HepG2 (cell line): ENCODE data around the gene YIPF2. TPM values are rescaled to one million over a fixed set of nuclear protein-coding genes. Genes with fewer than 3 reads are reported as not detected.

Experiments used
- ATAC-seq: fragments of 200-7000 bp; cut with Tn5 transposase; 3 replicates; pipeline ENCODE4 v1.9.1; 2020; ENCODE audit warnings: mild to moderate bottlenecking, moderate library complexity
- BruUV-seq: library from RNA; stranded (reverse); fragments of 400-500 nt; replicated peaks from 2 replicates; lab custom pipeline; 2021; lab: Mats Ljungman, UMichigan
- CTCF ChIA-PET: fragments of 300-600 bp; formaldehyde crosslinking; extraction: SDS; loops from one replicate; lab custom pipeline; 2021; ENCODE audit warnings: low total read pairs, inconsistent platforms, low intra/inter-chr PET ratio; lab: Yijun Ruan, JAX
- POLR2A ChIA-PET: fragments of 350-600 bp; sonication (Branson Sonifier 250); formaldehyde crosslinking; loops from one replicate; lab custom pipeline; 2020; ENCODE audit warnings: antibody characterized with exemption, inconsistent platforms; lab: Yijun Ruan, JAX
- DNase-seq: peaks from one replicate; pipeline ENCODE4 v3.0.0-alpha.2; 2015; ENCODE audit warnings: low spot score
- FAIRE-seq: peaks from 3 replicates; lab custom pipeline; 2011; peaks lifted over from hg19 to GRCh38; lab: Jason Lieb, UNC
- H2AFZ ChIP-seq: one replicate; pipeline ENCODE4 v1.6.1; 2011; ENCODE audit warnings: low read length, inconsistent platforms
- H3K27ac ChIP-seq: fragments of 300-600 bp; 3 replicates; pipeline ENCODE4 v1.8.0; 2011; ENCODE audit warnings: mixed run types, mild to moderate bottlenecking, mixed read lengths, low read length, inconsistent platforms; ENCODE audit not compliant: insufficient read depth; ENCODE audit errors: extremely low read length
- H3K27me3 ChIP-seq, 2 experiments: fragments of 200-600 bp in 1 of 2; 2 replicates in 1 of 2; 3 replicates in 1 of 2; pipeline versions ENCODE4 v1.6.0 to v1.8.0; 2011; ENCODE audit warnings: low read length in 2 of 2, mild to moderate bottlenecking in 2 of 2, moderate library complexity in 2 of 2, inconsistent platforms in 1 of 2; ENCODE audit not compliant: insufficient read depth in 2 of 2, control insufficient read depth in 1 of 2
- H3K36me3 ChIP-seq, 2 experiments: fragments of 200-600 bp in 1 of 2; replicated peaks in 1 of 2; 2 replicates in 1 of 2; 3 replicates in 1 of 2; pipeline versions ENCODE4 v1.5.1 to v1.8.0; 2011; ENCODE audit warnings: low read length in 2 of 2, inconsistent platforms in 1 of 2; ENCODE audit not compliant: insufficient read depth in 2 of 2, control insufficient read depth in 1 of 2
- H3K4me1 ChIP-seq: 2 replicates; pipeline ENCODE4 v1.5.1; 2012; ENCODE audit warnings: low read length, inconsistent platforms; ENCODE audit not compliant: insufficient read depth
- H3K4me2 ChIP-seq: 2 replicates; pipeline ENCODE4 v1.6.0; 2011; ENCODE audit warnings: low read depth, low read length, inconsistent platforms
- H3K4me3 ChIP-seq, 3 experiments: fragments of 200-600 bp in 1 of 3; sonication (generic), shearing (Covaris generic) in 1 of 3; replicated peaks in 1 of 3; 2 replicates each; pipeline ENCODE4 v1.5.1; 2011 to 2016; ENCODE audit warnings: low read length in 3 of 3, inconsistent platforms in 2 of 3, low read depth in 2 of 3, mild to moderate bottlenecking in 2 of 3, control low read depth in 1 of 3, mixed read lengths in 1 of 3; ENCODE audit not compliant: insufficient read depth in 1 of 3
- H3K79me2 ChIP-seq: one replicate; pipeline ENCODE4 v1.6.1; 2011; ENCODE audit warnings: low read length, inconsistent platforms; ENCODE audit not compliant: insufficient read depth
- H3K9ac ChIP-seq: 2 replicates; pipeline ENCODE4 v1.6.0; 2011; ENCODE audit warnings: mild to moderate bottlenecking, low read depth, low read length, inconsistent platforms; ENCODE audit not compliant: insufficient read depth
- H3K9me3 ChIP-seq: 2 replicates; pipeline ENCODE4 v1.5.1; 2012; ENCODE audit warnings: mild to moderate bottlenecking, low read length
- H4K20me1 ChIP-seq: 2 replicates; pipeline ENCODE4 v1.6.0; 2011; ENCODE audit warnings: inconsistent platforms, mild to moderate bottlenecking, low read length, moderate library complexity; ENCODE audit not compliant: insufficient read depth
- AGO1 ChIP-seq: fragments of 200-400 bp; formaldehyde crosslinking; IDR thresholded peaks from 2 replicates; pipeline ENCODE4 v1.6.1; 2017; ENCODE audit warnings: mild to moderate bottlenecking, low read depth, low read length, moderate library complexity; ENCODE audit not compliant: poor library complexity, severe bottlenecking
- AGO2 ChIP-seq: fragments of 200-400 bp; formaldehyde crosslinking; optimal IDR thresholded peaks from 2 replicates; pipeline ENCODE3; 2017; ENCODE audit warnings: mild to moderate bottlenecking, low read depth, low read length, moderate library complexity
- CBX5 ChIP-seq: sonication (generic); formaldehyde crosslinking; IDR thresholded peaks from 2 replicates; pipeline ENCODE4 v1.4.0; 2020; ENCODE audit warnings: missing genetic modification reagents, borderline replicate concordance
- IRF2 ChIP-seq: IDR thresholded peaks from 2 replicates; pipeline ENCODE4 v1.6.1; 2018; ENCODE audit warnings: missing genetic modification reagents, missing compliant biosample characterization
- MTF1 ChIP-seq: sonication (generic); formaldehyde crosslinking; IDR thresholded peaks from 2 replicates; pipeline ENCODE4 v1.5.0; 2020; ENCODE audit warnings: missing genetic modification reagents
- POLR2A ChIP-seq, 2 experiments: IDR thresholded peaks; 2 replicates each; pipeline ENCODE4 v1.6.1; 2011; ENCODE audit warnings: low read depth in 2 of 2, low read length in 2 of 2, mild to moderate bottlenecking in 1 of 2, moderate library complexity in 1 of 2; ENCODE audit not compliant: insufficient read depth in 1 of 2
- POLR2G ChIP-seq: fragments of 200-400 bp; formaldehyde crosslinking; IDR thresholded peaks from 2 replicates; pipeline ENCODE4 v1.6.1; 2018; ENCODE audit warnings: mild to moderate bottlenecking, low read depth, low read length, moderate library complexity
- RBFOX2 ChIP-seq: fragments of 200-400 bp; formaldehyde crosslinking; IDR thresholded peaks from 2 replicates; pipeline ENCODE4 v1.6.1; 2017; ENCODE audit warnings: low read depth, mild to moderate bottlenecking, low read length
- RBM22 ChIP-seq: fragments of 200-400 bp; formaldehyde crosslinking; optimal IDR thresholded peaks from 2 replicates; pipeline ENCODE3; 2017; ENCODE audit warnings: mild to moderate bottlenecking, low read length, moderate library complexity
- ZNF136 ChIP-seq: sonication (generic); formaldehyde crosslinking; IDR thresholded peaks from 2 replicates; pipeline ENCODE4 v1.8.1; 2022; ENCODE audit warnings: low read depth, mild to moderate bottlenecking, moderate library complexity, missing genetic modification reagents
- ZNF292 ChIP-seq: sonication (generic); formaldehyde crosslinking; IDR thresholded peaks from 2 replicates; pipeline ENCODE4 v1.8.1; 2022; ENCODE audit warnings: mild to moderate bottlenecking, low read depth, missing genetic modification reagents, borderline replicate concordance
- ZNF598 ChIP-seq: sonication (generic); formaldehyde crosslinking; IDR thresholded peaks from 2 replicates; pipeline ENCODE4 v1.5.1; 2020; ENCODE audit warnings: mild to moderate bottlenecking, missing genetic modification reagents, borderline replicate concordance
- ZSCAN30 ChIP-seq: sonication (generic); formaldehyde crosslinking; IDR thresholded peaks from 2 replicates; pipeline ENCODE4 v1.5.0; 2020; ENCODE audit warnings: mild to moderate bottlenecking, missing genetic modification reagents
- WGBS: methylation state at CpG from one replicate; pipeline ENCODE4 v1.1.6; 2017; ENCODE audit warnings: low lambda C conversion rate; 5-methylcytosine and 5-hydroxymethylcytosine counted together
- in situ Hi-C: cut with HindIII; loops from 2 replicates; pipeline ENCODE4 v1.10.0; 2017; ENCODE audit warnings: low pct_unique_long_range_greater_than_20kb; ENCODE audit not compliant: extremely low pct_ligation_motif_present
- intact Hi-C: fragments of 100-400 bp; cut with micrococcal nuclease; formaldehyde crosslinking; loops from one replicate; pipeline ENCODE4 v1.10.0; 2022; ENCODE audit not compliant: unreplicated experiment
- polyA plus RNA-seq, 8 experiments: library from polyadenylated mRNA; depleted of rRNA in 3 of 8; stranded (reverse) in 7 of 8; unstranded in 1 of 8; fragments of >200 nt; fragmentation: Illumina TruSeq in 4 of 8; extraction: Trizol in 4 of 8; gene quantifications; 2 replicates each; pipeline versions ENCODE4 v1.2.1 to v1.2.3, GENCODE V29; 2011 to 2016; ENCODE audit warnings: low read depth in 4 of 8, missing spikeins in 1 of 8, mixed read lengths in 1 of 8; ENCODE audit not compliant: insufficient read depth in 1 of 8
- total RNA-seq, 5 experiments: library from RNA; depleted of rRNA; stranded (reverse); fragments of >200 nt; fragmentation: Illumina TruSeq; extraction: Trizol; gene quantifications; 2 replicates each; pipeline ENCODE4 v1.2.3, GENCODE V29; 2016; ENCODE audit warnings: low read depth in 1 of 5
- TF ChIP-seq, protein P1 (sequence below): sonication (generic); formaldehyde crosslinking; conservative IDR thresholded peaks from 2 replicates; pipeline ENCODE4 v1.8.1; 2023; ENCODE audit warnings: missing genetic modification reagents
- TF ChIP-seq, protein P2 (sequence below): sonication (generic); formaldehyde crosslinking; IDR thresholded peaks from 2 replicates; pipeline ENCODE4 v1.5.1; 2020; ENCODE audit warnings: missing genetic modification reagents, mild to moderate bottlenecking, borderline replicate concordance

Gene YIPF2
- total and polyA plus RNA-seq, 2 of the 13 experiments (the other 11 are each of a cell fraction or from before 2014, with no cell fraction given), result 37.3 to 53.2 TPM

DNA sequence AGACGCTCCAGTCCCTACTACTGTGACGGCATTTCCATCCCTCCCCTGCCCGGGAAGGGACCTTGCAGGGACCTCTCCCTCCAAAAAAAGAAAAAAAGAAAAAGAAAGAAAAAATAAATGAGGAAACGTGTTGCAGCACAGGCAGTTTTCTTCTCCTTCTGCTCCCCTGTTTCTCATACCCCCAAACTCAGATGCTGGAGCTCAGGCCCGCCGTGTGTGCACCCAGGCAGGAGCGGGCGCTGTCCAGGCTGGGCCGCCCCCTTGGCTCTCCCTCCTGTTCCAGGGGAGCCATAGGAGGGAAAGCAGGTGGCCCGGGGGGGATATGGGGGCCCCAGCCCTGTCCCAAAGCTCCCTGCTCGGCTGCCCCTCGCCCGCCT, 5.8 kb downstream of the YIPF2 start:
- Histone ChIP-seq H3K27ac (no peak overlapping the region), H3K36me3 (peaks cover 30 to 40% of the 10 kb centered on the region in 2 experiments; a peak in 4 of 5 replicates), H3K4me2 (no peak overlapping the region), H4K20me1 (no peaks in the 10 kb centered on the region), H3K4me3 (no peak overlapping the region), H3K4me1 (peaks cover 8% of the 10 kb centered on the region), H3K79me2 (peaks cover 3% of the 10 kb centered on the region), H2AFZ (no peak overlapping the region), H3K9ac (no peak overlapping the region), H3K9me3 (no peaks in the 10 kb centered on the region), H3K27me3 (no peaks in the 10 kb centered on the region)
- ATAC-seq (no peak), DNase-seq (no peak), FAIRE-seq (no peak)
- ChIA-PET POLR2A (no interaction called here), CTCF (no interaction called here)
- WGBS, result 90% methylated on average over 13 of the region's 13 CpGs
- BruUV-seq, result no TSS peak
- in situ Hi-C loops, result no loop called here
- TF ChIP-seq RBM22, result peak; percentile 23
- TF ChIP-seq, protein P1, sequence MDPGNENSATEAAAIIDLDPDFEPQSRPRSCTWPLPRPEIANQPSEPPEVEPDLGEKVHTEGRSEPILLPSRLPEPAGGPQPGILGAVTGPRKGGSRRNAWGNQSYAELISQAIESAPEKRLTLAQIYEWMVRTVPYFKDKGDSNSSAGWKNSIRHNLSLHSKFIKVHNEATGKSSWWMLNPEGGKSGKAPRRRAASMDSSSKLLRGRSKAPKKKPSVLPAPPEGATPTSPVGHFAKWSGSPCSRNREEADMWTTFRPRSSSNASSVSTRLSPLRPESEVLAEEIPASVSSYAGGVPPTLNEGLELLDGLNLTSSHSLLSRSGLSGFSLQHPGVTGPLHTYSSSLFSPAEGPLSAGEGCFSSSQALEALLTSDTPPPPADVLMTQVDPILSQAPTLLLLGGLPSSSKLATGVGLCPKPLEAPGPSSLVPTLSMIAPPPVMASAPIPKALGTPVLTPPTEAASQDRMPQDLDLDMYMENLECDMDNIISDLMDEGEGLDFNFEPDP (CRISPR knock-in tag), result no peak
- intact Hi-C loops, result loop anchor here (10.0 kb wide), 1 partner anchor 48 kb away; the partner anchor contains the start of gene CARM1

DNA sequence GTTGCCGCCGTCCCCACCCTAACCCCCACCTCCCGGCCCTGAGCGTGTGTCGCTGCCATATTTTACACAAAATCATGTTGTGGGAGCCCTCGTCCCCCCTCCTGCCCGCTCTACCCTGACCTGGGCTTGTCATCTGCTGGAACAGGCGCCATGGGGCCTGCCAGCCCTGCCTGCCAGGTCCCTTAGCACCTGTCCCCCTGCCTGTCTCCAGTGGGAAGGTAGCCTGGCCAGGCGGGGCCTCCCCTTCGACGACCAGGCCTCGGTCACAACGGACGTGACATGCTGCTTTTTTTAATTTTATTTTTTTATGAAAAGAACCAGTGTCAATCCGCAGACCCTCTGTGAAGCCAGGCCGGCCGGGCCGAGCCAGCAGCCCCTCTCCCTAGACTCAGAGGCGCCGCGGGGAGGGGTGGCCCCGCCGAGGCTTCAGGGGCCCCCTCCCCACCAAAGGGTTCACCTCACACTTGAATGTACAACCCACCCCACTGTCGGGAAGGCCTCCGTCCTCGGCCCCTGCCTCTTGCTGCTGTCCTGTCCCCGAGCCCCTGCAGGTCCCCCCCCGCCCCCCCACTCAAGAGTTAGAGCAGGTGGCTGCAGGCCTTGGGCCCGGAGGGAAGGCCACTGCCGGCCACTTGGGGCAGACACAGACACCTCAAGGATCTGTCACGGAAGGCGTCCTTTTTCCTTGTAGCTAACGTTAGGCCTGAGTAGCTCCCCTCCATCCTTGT, 6.4 kb downstream of the YIPF2 start:
- in situ Hi-C loops, result no loop called here
- BruUV-seq, result TSS peak; percentile 34
- intact Hi-C loops, result loop anchor here (10.0 kb wide), 1 partner anchor 47 kb away; the partner anchor contains the start of gene CARM1
- peaks cover 30 to 40% of the 10 kb centered on the region in 2 experiments; a peak in 4 of 5 replicates for H3K36me3 ChIP-seq
- WGBS, result 98% methylated on average over 33 of the region's 33 CpGs
- no peak for DNase-seq
- TF ChIP-seq AGO2 (peak; percentile 66), POLR2G (0 out of 2 replicates have a peak, but pooled peaks have one; percentile 44), RBM22 (peak; percentile 80), AGO1 (peak; percentile 63), CBX5 (no peak), MTF1 (CRISPR knock-in tag) (no peak), ZNF292 (CRISPR knock-in tag) (no peak), ZNF136 (CRISPR knock-in tag) (no peak), ZNF598 (CRISPR knock-in tag) (no peak), POLR2A (IDR thresholded peaks at IDR 0.05; ENCODE audit: insufficient read depth in 1 of 2, low read depth in 2 of 2, low read length in 2 of 2) (peak in 1 of 2 experiments; percentile 24; a peak in 1 of 4 replicates), RBFOX2 (peak; percentile 48), IRF2 (CRISPR knock-in tag) (no peak), ZSCAN30 (CRISPR knock-in tag) (no peak)
- TF ChIP-seq, protein P2, sequence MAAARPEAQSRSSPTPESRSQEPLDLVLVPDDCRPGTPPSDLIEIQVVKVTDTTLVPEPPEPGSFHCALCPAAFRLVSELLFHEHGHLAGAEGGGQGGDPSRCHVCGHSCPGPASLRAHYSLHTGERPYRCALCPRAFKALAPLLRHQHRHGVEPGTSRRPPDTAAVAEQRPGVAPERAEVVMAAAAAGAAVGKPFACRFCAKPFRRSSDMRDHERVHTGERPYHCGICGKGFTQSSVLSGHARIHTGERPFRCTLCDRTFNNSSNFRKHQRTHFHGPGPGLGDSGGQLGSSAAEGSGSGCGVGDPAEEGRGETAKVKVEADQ (CRISPR knock-in tag), result no peak
- TF ChIP-seq, all 625 proteins: peak for 6
- Histone ChIP-seq H4K20me1 (no peaks in the 10 kb centered on the region), H2AFZ (no peak overlapping the region), H3K4me3 (no peak overlapping the region), H3K4me2 (no peak overlapping the region), H3K9me3 (no peaks in the 10 kb centered on the region), H3K27ac (no peak overlapping the region), H3K9ac (no peak overlapping the region), H3K4me1 (peaks cover 3% of the 10 kb centered on the region), H3K79me2 (no peaks in the 10 kb centered on the region), H3K27me3 (no peaks in the 10 kb centered on the region)
- ChIA-PET CTCF (no interaction called here), POLR2A (no interaction called here)
- ATAC-seq, result peak; percentile 9; the same call in 2 of the 3 replicates
- FAIRE-seq, result no peak
